Testis (tissue), 3 donors: ENCODE measurements around the gene KLHDC7B. TPM values are rescaled to one million over a fixed set of nuclear protein-coding genes. Genes with fewer than 3 reads are reported as not detected.

Experiments
- DNase-seq: peaks from one replicate; pipeline ENCODE4 v3.0.0-alpha.2; 2019
- H3K27ac ChIP-seq, 2 donors: fragments of 200-600 bp; sonication (generic); one replicate each; pipeline ENCODE4 v1.5.1; 2019
- H3K27me3 ChIP-seq: fragments of 200-600 bp; sonication (generic); one replicate; pipeline ENCODE4 v1.5.1; 2019
- H3K36me3 ChIP-seq: fragments of 200-600 bp; sonication (generic); one replicate; pipeline ENCODE4 v1.5.1; 2017; ENCODE audit warnings: low read depth; ENCODE audit errors: missing control alignments
- H3K4me1 ChIP-seq: fragments of 200-600 bp; sonication (generic); one replicate; pipeline ENCODE4 v1.5.1; 2019
- H3K4me3 ChIP-seq, 2 donors: fragments of 200-600 bp; sonication (generic); one replicate each; pipeline ENCODE4 v1.5.1; 2017 to 2019
- H3K9me3 ChIP-seq: fragments of 200-600 bp; sonication (generic); one replicate; pipeline ENCODE4 v1.5.1; 2017
- POLR2A ChIP-seq: fragments of 450-650 bp; IDR thresholded peaks from one replicate; pipeline ENCODE4 v1.6.1; 2017; ENCODE audit warnings: antibody characterized with exemption, mild to moderate bottlenecking, moderate library complexity
- WGBS, 2 donors: methylation state at CpG; one replicate each; pipeline ENCODE4 v1.1.5; 2018; 5-methylcytosine and 5-hydroxymethylcytosine counted together
- intact Hi-C: fragments of 100-400 bp; cut with DNase I; formaldehyde crosslinking; loops from one replicate; pipeline ENCODE4 v1.15.1; 2023; ENCODE audit warnings: low total_unique reads
- polyA plus RNA-seq: library from polyadenylated mRNA; stranded (reverse); fragments of 350-450 nt; fragmentation: Illumina TruSeq; extraction: RNeasy Lipid Tissue Mini Kit (QIAGEN cat#74804); gene quantifications from one replicate; pipeline ENCODE4 v1.2.3, GENCODE V29; 2014; ENCODE audit warnings: low read depth, low replicate concordance; ENCODE audit not compliant: insufficient read depth
- total RNA-seq, 2 donors: library from RNA; depleted of rRNA; stranded (reverse); fragments of >200 nt; gene quantifications; one replicate each; pipeline ENCODE4 v1.2.3, GENCODE V29; 2016
- TF ChIP-seq, protein P1 (sequence below), 3 experiments: fragments of 450-650 bp in 2 of 3; fragments of 200-600 bp in 1 of 3; sonication (generic) in 1 of 3; IDR thresholded peaks; one replicate each; pipeline ENCODE4 v1.5.1; 2016 to 2019; ENCODE audit warnings: antibody characterized with exemption in 3 of 3, mild to moderate bottlenecking in 2 of 3, moderate library complexity in 1 of 3

KLHDC7B gene
- total and polyA plus RNA-seq, 3 donors from 2014 or later = 0.24 to 0.93 (median 0.51) TPM

DNA sequence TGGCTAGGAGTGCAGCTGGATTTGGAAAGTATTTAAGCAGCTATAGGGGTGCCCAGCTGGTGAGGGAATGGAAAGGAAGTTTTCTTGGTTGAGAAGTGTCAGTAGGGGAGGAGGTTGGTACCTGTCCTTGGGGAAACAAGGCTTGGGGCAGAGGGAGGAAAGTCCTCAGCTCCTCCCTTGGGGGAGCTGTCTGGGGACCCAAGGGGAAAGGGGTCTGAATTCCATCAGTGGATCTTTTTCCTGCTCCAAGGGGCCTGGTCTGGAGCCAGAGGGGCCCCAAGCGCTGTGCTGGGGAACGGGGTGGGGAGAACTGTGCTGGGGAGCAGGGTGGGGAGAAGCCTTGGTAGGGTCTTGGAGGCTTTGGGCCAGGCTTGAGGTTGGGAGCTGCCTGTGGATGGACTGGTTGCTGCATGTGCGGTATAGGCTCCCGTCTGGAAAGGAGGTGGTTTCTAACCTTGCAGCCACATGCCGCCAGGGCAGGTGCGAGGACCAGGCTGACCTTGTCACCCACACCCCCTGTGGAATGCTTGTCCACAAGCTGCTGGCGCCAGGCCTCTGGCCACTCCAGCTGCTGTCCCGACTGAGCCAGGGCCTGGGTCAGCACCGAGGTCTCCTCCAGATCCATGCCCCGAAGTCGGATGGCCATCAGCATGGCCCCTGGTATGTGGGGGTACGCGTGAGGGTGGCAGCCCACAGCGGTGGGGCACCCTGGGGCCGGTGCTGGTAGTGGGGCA, 16.9 kb upstream of the KLHDC7B start:
- 36 to 61% methylated on average over 6 to 15 of the region's 15 CpGs for WGBS, 2 donors
- intact Hi-C loops = no loop called here
- Histone ChIP-seq H3K27me3 (no peaks in the 10 kb centered on the region), H3K9me3 (no peaks in the 10 kb centered on the region), H3K36me3 (no peaks in the 10 kb centered on the region), H3K4me1 (peaks cover 31% of the 10 kb centered on the region), H3K27ac (no peak overlapping the region), H3K4me3 (peak overlapping the region in 1 of 2 donors; percentile 56)
- no peak for DNase-seq
- TF ChIP-seq POLR2A = no peak
- TF ChIP-seq, protein P1, sequence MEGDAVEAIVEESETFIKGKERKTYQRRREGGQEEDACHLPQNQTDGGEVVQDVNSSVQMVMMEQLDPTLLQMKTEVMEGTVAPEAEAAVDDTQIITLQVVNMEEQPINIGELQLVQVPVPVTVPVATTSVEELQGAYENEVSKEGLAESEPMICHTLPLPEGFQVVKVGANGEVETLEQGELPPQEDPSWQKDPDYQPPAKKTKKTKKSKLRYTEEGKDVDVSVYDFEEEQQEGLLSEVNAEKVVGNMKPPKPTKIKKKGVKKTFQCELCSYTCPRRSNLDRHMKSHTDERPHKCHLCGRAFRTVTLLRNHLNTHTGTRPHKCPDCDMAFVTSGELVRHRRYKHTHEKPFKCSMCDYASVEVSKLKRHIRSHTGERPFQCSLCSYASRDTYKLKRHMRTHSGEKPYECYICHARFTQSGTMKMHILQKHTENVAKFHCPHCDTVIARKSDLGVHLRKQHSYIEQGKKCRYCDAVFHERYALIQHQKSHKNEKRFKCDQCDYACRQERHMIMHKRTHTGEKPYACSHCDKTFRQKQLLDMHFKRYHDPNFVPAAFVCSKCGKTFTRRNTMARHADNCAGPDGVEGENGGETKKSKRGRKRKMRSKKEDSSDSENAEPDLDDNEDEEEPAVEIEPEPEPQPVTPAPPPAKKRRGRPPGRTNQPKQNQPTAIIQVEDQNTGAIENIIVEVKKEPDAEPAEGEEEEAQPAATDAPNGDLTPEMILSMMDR (IDR thresholded peaks at IDR 0.05) = no peak

DNA sequence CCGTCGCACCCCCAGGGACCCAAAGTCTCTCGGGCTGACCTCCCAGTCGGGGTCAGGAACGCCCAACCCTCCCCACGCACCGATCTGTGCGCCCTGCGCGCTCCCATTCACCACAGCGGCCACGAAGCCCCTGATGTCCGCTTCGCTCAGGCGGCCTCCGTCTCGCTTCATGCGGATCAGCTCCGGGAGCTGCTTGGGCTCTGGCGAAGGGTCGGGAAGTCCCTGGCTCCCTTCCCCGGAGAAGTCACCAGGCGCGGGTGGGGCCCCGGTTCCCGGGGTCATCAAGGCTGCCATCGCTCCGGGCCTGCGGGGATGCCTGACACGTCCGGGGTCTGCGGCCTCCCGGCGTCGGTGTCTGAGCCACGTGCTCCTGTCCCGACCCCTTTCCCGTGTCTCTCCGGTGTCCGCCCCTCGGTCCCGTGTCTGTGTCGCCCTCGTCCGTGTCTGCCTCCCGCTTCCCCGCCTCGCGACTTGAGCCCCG, 16.2 kb upstream of the KLHDC7B start:
- H3K36me3 ChIP-seq = no peaks in the 10 kb centered on the region
- intact Hi-C loops = no loop called here
- H3K27ac ChIP-seq = no peak overlapping the region
- 3 to 5% methylated on average over 13 to 48 of the region's 50 CpGs for WGBS, 2 donors
- DNase-seq = no peak
- H3K9me3 ChIP-seq = no peaks in the 10 kb centered on the region
- no peaks in the 10 kb centered on the region for H3K27me3 ChIP-seq
- H3K4me3 ChIP-seq = peak overlapping the region; percentile 42 to 56
- peaks cover 26% of the 10 kb centered on the region for H3K4me1 ChIP-seq
- TF ChIP-seq, protein P1 (IDR thresholded peaks at IDR 0.05) = no peak
- TF ChIP-seq POLR2A = no peak

GRCh38 chr22:50529897-50530579, 15.7 kb upstream of the KLHDC7B start, which contains the start of gene TYMP:
TSS of gene TYMP (minus strand) at chr22:50530012. CDS start at chr22:50529709, 303 bp downstream.
- no peak for DNase-seq
- Histone ChIP-seq H3K27ac (peak within 1 kb of the TSS; percentile 49 to 64), H3K4me3 (peak within 1 kb of the TSS; percentile 42 to 56), H3K4me1 (peaks cover 21% of the 10 kb centered on the region), H3K36me3 (no peaks in the 10 kb centered on the region), H3K27me3 (no peaks in the 10 kb centered on the region), H3K9me3 (no peaks in the 10 kb centered on the region)
- TF ChIP-seq, protein P1 (IDR thresholded peaks at IDR 0.05) = no peak
- TF ChIP-seq POLR2A = no peak
- 0 to 1% methylated on average over 2 to 75 of the region's 92 CpGs for whole genome bisulfite sequencing, 2 donors
- intact Hi-C loops = no loop called here

GRCh38 chr22:50530580-50530876, 15.2 kb upstream of the KLHDC7B start:
- no peaks in the 10 kb centered on the region for H3K9me3 ChIP-seq
- intact Hi-C loops = no loop called here
- WGBS, 2 donors = 2% methylated on average over 21 of the region's 21 CpGs; no CpG with 5 or more reads in 1 of the 2 donors
- DNase-seq = no peak
- H3K27me3 ChIP-seq = no peaks in the 10 kb centered on the region
- peak overlapping the region; percentile 49 to 64 for H3K27ac ChIP-seq
- H3K4me3 ChIP-seq = peak overlapping the region; percentile 42 to 56
- no peaks in the 10 kb centered on the region for H3K36me3 ChIP-seq
- H3K4me1 ChIP-seq = peaks cover 21% of the 10 kb centered on the region
- TF ChIP-seq, protein P1 (IDR thresholded peaks at IDR 0.05) = no peak
- no peak for TF ChIP-seq POLR2A
